ENCODE measurements around the gene ELAVL4.

Gene ELAVL4

DNA sequence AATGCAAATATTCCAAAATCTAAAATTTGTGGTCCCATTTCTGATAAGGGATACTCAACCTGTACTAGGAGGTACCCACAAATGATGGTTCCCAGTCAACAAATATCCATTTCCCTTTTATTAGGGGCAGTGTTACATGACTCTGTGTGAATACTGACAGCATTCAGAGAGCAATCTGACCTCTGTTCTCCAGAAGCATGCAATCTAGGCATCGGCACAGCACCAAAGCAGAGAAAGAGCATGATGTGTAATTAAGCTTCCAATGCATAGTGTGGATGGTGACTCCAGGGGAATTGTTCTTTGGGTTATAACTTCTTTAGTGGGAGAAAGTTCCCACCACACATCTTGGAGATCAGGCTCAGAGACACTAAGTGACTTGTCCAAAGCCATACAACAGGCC, 71.6 kb downstream of the ELAVL4 start:
- TF ChIP-seq, protein P1, sequence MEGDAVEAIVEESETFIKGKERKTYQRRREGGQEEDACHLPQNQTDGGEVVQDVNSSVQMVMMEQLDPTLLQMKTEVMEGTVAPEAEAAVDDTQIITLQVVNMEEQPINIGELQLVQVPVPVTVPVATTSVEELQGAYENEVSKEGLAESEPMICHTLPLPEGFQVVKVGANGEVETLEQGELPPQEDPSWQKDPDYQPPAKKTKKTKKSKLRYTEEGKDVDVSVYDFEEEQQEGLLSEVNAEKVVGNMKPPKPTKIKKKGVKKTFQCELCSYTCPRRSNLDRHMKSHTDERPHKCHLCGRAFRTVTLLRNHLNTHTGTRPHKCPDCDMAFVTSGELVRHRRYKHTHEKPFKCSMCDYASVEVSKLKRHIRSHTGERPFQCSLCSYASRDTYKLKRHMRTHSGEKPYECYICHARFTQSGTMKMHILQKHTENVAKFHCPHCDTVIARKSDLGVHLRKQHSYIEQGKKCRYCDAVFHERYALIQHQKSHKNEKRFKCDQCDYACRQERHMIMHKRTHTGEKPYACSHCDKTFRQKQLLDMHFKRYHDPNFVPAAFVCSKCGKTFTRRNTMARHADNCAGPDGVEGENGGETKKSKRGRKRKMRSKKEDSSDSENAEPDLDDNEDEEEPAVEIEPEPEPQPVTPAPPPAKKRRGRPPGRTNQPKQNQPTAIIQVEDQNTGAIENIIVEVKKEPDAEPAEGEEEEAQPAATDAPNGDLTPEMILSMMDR (IDR thresholded peaks at IDR 0.05; ENCODE audit: low read depth, low read length): no peak
- no peak for DNase-seq (ENCODE audit: low read depth, low spot score)
- no peak overlapping the region for H3K4me3 ChIP-seq (ENCODE audit: low read depth, low read length)
- in situ Hi-C loops (cut with HindIII; ENCODE audit: low sequenced_read_pairs): no loop called here

DNA sequence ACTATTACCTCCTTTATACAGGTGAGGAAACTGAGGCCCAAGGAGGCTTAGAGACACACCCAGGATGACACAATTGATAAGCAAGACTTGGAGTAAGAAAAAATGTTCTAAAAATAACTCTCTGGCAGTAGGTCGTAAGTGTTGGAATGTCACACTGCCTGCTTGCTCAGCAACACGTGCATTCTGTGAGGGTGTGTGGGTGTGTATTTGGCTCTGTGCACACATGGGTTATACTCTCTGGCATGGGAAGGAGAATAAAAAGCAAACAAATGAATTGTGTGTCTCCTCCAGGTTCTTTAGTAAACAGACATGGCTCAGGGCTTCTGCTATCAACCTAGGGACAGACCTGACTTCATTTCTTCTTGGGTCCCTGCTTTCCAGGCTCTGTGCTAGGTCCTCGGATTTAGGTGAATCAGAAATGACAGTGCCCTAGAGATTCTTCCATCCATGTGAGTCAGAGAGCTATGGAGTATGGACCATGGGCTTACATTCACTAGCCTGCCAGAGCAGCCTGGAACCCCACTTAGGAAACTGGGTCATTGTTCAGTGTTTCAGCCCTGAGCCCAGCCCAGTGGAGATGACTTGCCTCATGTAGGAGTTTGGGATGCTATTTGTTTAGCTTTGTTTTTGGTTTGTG, 72.4 kb downstream of the ELAVL4 start:
- TF ChIP-seq, protein P1 (IDR thresholded peaks at IDR 0.05; ENCODE audit: low read depth, low read length): no peak
- no peak overlapping the region for H3K4me3 ChIP-seq (ENCODE audit: low read depth, low read length)
- no peak for DNase-seq (ENCODE audit: low read depth, low spot score)
- in situ Hi-C loops (cut with HindIII; ENCODE audit: low sequenced_read_pairs): no loop called here

DNA sequence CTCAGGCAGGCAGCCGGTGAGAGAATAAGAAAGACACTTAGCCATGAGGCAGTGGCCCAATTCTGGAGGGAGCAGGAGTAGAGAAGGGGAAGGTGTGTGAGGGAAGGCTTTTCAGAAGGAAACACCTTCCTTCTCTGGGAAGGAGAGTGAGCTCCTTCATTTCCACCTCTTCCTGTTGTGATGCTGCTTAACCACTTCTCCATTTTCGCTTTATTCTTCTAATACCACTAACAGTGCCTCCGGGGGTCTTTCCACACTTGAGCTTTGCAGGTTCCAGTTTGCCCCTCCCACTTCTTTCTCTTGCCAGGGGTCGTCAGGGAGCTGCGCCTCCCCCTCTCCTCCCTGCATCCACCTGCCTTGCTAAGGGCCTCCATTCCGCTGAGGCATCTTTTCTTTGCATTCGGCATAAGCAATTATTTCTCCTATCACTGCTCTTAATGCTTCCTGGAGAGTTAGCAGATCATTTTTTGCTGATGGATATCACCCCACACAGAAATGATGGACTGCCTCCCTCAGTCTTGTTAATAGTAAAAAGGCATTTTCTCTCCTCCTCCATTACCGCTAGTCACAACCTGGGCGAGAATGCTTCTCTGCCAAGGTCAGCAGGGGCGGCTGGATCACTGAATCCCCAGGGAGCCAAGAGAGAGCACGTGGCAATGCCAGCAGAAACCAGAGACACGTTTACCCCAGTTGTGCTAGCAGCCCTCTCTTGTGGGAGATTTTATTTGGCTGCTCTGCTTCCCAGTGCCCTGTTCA, 74.8 kb downstream of the ELAVL4 start:
- in situ Hi-C loops (cut with HindIII; ENCODE audit: low sequenced_read_pairs): no loop called here
- no peak overlapping the region for H3K4me3 ChIP-seq (ENCODE audit: low read depth, low read length)
- DNase-seq (ENCODE audit: low read depth, low spot score): no peak
- TF ChIP-seq, protein P1 (IDR thresholded peaks at IDR 0.05; ENCODE audit: low read depth, low read length): no peak

DNA sequence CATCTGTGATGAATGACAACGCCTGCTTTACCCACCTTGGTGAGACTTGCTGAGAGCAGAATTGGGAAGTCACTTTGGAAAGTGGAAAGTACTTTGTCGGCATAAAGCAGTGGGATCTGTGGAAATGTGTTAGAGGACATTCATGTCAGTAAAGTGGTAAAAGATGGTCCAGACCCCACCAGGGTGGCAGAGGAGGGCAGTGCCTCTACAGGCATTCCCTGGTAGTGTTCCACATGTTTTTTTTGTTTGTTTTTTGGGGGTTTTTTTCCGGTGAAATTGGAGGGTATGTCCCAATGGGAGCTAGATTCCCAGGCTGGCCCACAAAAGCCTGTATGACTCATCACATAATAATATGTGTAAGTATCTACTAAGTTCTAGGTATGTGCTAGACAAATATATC, 80.6 kb downstream of the ELAVL4 start:
- in situ Hi-C loops (cut with HindIII; ENCODE audit: low sequenced_read_pairs): no loop called here

GRCh38 chr1:50193002-50193401, 84.3 kb downstream of the ELAVL4 start:
- DNase-seq (ENCODE audit: low read depth, low spot score): no peak
- in situ Hi-C loops (cut with HindIII; ENCODE audit: low sequenced_read_pairs): no loop called here
- no peak overlapping the region for H3K4me3 ChIP-seq (ENCODE audit: low read depth, low read length)
- TF ChIP-seq, protein P1 (IDR thresholded peaks at IDR 0.05; ENCODE audit: low read depth, low read length): no peak

More for the DNA sequence above, 80.6 kb downstream of the ELAVL4 start:
- DNase-seq (ENCODE audit: low read depth, low spot score): no peak
- TF ChIP-seq, protein P1 (IDR thresholded peaks at IDR 0.05; ENCODE audit: low read depth, low read length): no peak
- no peak overlapping the region for H3K4me3 ChIP-seq (ENCODE audit: low read depth, low read length)

DNA sequence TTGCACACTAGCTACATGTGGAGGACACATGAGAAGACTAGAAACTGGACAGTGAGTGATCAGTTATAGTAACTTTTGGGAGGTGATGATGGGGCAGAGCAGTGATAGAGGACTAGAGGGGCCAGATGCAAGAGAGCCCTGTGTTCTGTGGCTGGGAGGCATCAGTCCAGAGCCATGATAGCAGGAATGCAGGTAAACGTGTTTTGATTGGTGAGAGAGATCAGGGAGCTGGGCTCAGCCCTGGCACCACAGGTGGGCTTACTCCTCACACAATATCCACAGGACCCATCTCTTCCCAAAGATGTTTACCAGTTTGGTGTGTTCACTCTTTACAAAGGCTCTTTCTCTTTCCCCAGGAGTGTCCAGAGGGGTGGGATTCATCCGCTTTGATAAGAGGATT, 86.5 kb downstream of the ELAVL4 start:
- no peak overlapping the region for H3K4me3 ChIP-seq (ENCODE audit: low read depth, low read length)
- in situ Hi-C loops (cut with HindIII; ENCODE audit: low sequenced_read_pairs): no loop called here
- no peak for DNase-seq (ENCODE audit: low read depth, low spot score)
- TF ChIP-seq, protein P1 (IDR thresholded peaks at IDR 0.05; ENCODE audit: low read depth, low read length): no peak

Measured in astrocyte of the spinal cord (primary cell).